Upper lobe of right lung (tissue), 1 donor: ENCODE results near the gene C6orf58. TPM values are rescaled to one million over a fixed set of nuclear protein-coding genes. Genes with fewer than 3 reads are reported as not detected.

Experiments
- ATAC-seq: fragments of 200-7000 bp; cut with Tn5 transposase; one replicate; pipeline ENCODE4 v1.9.1; 2020; ENCODE audit warnings: mild to moderate bottlenecking, moderate library complexity
- DNase-seq: peaks from one replicate; pipeline ENCODE4 v3.0.0-alpha.2; 2020
- H3K27ac ChIP-seq: fragments of 200-600 bp; one replicate; pipeline ENCODE4 v1.8.0; 2022
- H3K27me3 ChIP-seq: fragments of 200-600 bp; one replicate; pipeline ENCODE4 v1.8.0; 2022; ENCODE audit warnings: mild to moderate bottlenecking
- H3K36me3 ChIP-seq: fragments of 200-600 bp; one replicate; pipeline ENCODE4 v1.8.0; 2022
- H3K4me1 ChIP-seq: fragments of 200-600 bp; one replicate; pipeline ENCODE4 v1.8.0; 2022
- H3K4me3 ChIP-seq: fragments of 200-600 bp; one replicate; pipeline ENCODE4 v1.8.0; 2022; ENCODE audit warnings: mild to moderate bottlenecking
- H3K9me3 ChIP-seq: fragments of 200-600 bp; one replicate; pipeline ENCODE4 v1.8.0; 2022
- intact Hi-C: fragments of 100-400 bp; cut with DNase I; formaldehyde crosslinking; loops from one replicate; pipeline ENCODE4 v1.11.0; 2022
- total RNA-seq: library from RNA; stranded (reverse); fragmentation: NEBNext Ultra II Directional; extraction: Animal tissue kit (Norgen Biotek cat#: 25700); gene quantifications from one replicate; pipeline ENCODE4 v1.2.1, GENCODE V29; 2021
- TF ChIP-seq, protein P1 (sequence below): fragments of 200-600 bp; IDR thresholded peaks from one replicate; pipeline ENCODE4 v1.8.0; 2022; ENCODE audit warnings: antibody characterized with exemption
- donor health status: DM: no; HTN: yes; CAD: no; lungs with severe emphysema.

Gene C6orf58
- total RNA-seq, 1 donor from 2014 or later = not detected

DNA sequence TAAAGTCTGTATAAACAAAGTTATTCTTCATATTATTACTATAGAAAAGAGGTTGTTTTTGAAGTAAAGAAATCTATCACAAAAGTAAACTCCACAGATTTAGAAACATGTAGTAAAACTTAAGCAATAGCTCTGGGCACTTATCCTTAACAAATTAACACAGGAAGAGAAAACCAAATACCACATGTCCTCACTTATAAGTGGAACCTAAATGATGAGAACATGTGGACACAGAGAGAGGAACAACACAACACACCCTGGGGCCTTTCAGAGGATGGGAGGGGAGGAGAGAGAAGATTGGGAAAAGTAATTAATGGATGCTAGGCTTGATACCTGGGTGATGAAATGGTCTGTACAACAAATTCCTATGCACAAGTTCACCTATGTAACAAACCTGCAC is 57.2 kb downstream of the C6orf58 start:
- no peaks in the 10 kb centered on the region for H3K27me3 ChIP-seq
- H3K27ac ChIP-seq = no peak overlapping the region
- no peaks in the 10 kb centered on the region for H3K9me3 ChIP-seq
- H3K4me3 ChIP-seq = no peak overlapping the region
- H3K4me1 ChIP-seq = no peaks in the 10 kb centered on the region
- ATAC-seq (peak; percentile 50), DNase-seq (no peak)
- TF ChIP-seq, protein P1, sequence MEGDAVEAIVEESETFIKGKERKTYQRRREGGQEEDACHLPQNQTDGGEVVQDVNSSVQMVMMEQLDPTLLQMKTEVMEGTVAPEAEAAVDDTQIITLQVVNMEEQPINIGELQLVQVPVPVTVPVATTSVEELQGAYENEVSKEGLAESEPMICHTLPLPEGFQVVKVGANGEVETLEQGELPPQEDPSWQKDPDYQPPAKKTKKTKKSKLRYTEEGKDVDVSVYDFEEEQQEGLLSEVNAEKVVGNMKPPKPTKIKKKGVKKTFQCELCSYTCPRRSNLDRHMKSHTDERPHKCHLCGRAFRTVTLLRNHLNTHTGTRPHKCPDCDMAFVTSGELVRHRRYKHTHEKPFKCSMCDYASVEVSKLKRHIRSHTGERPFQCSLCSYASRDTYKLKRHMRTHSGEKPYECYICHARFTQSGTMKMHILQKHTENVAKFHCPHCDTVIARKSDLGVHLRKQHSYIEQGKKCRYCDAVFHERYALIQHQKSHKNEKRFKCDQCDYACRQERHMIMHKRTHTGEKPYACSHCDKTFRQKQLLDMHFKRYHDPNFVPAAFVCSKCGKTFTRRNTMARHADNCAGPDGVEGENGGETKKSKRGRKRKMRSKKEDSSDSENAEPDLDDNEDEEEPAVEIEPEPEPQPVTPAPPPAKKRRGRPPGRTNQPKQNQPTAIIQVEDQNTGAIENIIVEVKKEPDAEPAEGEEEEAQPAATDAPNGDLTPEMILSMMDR = no peak
- intact Hi-C loops = no loop called here
- H3K36me3 ChIP-seq = no peaks in the 10 kb centered on the region

- Histone ChIP-seq H3K36me3 (no peaks in the 10 kb centered on the region), H3K4me3 (no peak overlapping the region), H3K27ac (no peak overlapping the region), H3K9me3 (no peaks in the 10 kb centered on the region), H3K27me3 (no peaks in the 10 kb centered on the region), H3K4me1 (no peaks in the 10 kb centered on the region)
- TF ChIP-seq, protein P1 = no peak
- ATAC-seq = no peak
- intact Hi-C loops = no loop called here
- DNase-seq = no peak
These were observed 58.1 kb downstream of the C6orf58 start for GRCh38 chr6:127635091-127635490.

- TF ChIP-seq, protein P1 = no peak
- no peaks in the 10 kb centered on the region for H3K36me3 ChIP-seq
- H3K27me3 ChIP-seq = no peaks in the 10 kb centered on the region
- no peak overlapping the region for H3K27ac ChIP-seq
- intact Hi-C loops = no loop called here
- H3K4me1 ChIP-seq = no peaks in the 10 kb centered on the region
- H3K4me3 ChIP-seq = no peak overlapping the region
- DNase-seq = no peak
- ATAC-seq = peak; percentile 55
- no peaks in the 10 kb centered on the region for H3K9me3 ChIP-seq
These were observed 60.9 kb downstream of the C6orf58 start for GRCh38 chr6:127637830-127638409.

Other genes starting within 250 kb of the C6orf58 start
- 105 TPM for gene ECHDC1, start 233.6 kb upstream of the C6orf58 start, total RNA-seq
- 55.0 TPM for gene KIAA0408, start 117.8 kb upstream of the C6orf58 start, total RNA-seq